Urinary bladder (tissue), 4 donors: Measurements from ENCODE around the gene TCEAL3. TPM values are rescaled to one million over a fixed set of nuclear protein-coding genes. Genes with fewer than 3 reads are reported as not detected.
A peak's percentile ranks its signal among the peaks of the same experiment; 100 is the strongest.
"Not testable (repeated sequence)": the region's sequence is repeated elsewhere in the genome, so short reads cannot be mapped to it uniquely, and the experiment has no call there.

Experiments used
- DNase-seq: peaks from one replicate; pipeline ENCODE4 v3.0.0-alpha.2; 2015; ENCODE audit errors: extremely low spot score
- H3K27ac ChIP-seq: one replicate; pipeline ENCODE4 v1.5.1; 2013; ENCODE audit warnings: low read depth, mild to moderate bottlenecking, moderate library complexity
- H3K36me3 ChIP-seq: one replicate; pipeline ENCODE4 v1.6.1; 2013; ENCODE audit warnings: mild to moderate bottlenecking, moderate library complexity; ENCODE audit not compliant: insufficient read depth
- H3K4me1 ChIP-seq: one replicate; pipeline ENCODE4 v1.6.1; 2013; ENCODE audit warnings: mild to moderate bottlenecking, moderate library complexity; ENCODE audit not compliant: insufficient read depth
- H3K4me3 ChIP-seq: one replicate; pipeline ENCODE4 v1.5.1; 2013; ENCODE audit warnings: low read depth, low read length
- WGBS: extraction: QIAGEN DNeasy Blood & Tissue Kit; methylation state at CpG from one replicate; pipeline ENCODE4 v1.1.7; 2013; 5-methylcytosine and 5-hydroxymethylcytosine counted together
- polyA plus RNA-seq: library from polyadenylated mRNA; stranded (reverse); fragments of 200-250 nt; gene quantifications from one replicate; pipeline ENCODE4 v1.2.3, GENCODE V29; 2013
- total RNA-seq: library from RNA; depleted of rRNA; stranded (reverse); fragments of >200 nt; gene quantifications from one replicate; pipeline ENCODE4 v1.2.3, GENCODE V29; 2014
- donor health status: healthy with polysubstance abuse.
- donor health status: healthy.

Gene TCEAL3
- total and polyA plus RNA-seq, 2 donors, result 8.8 to 153 TPM

DNA sequence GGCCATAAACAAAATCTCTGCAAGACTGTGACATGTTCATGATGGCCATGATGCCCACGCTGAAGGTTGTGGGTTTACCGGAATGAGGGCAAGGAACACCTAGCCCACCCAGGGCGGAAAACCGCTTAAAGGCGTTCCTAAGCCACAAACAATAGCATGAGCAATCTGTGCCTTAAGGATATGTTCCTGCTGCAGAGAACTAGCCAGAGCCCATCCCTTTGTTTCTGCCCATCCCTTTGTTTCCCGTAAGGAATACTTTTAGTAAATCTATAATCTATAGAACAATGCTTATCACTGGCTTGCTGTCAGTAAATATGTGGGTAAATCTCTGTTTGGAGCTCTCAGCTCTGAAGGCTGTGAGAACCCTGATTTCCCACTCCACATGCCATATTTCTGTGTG is 12.6 kb upstream of the TCEAL3 start:
- not testable (repeated sequence) for H3K4me3 ChIP-seq, H3K27ac ChIP-seq, DNase-seq, H3K4me1 ChIP-seq, H3K36me3 ChIP-seq
- over 99% methylated on average over 6 of the region's 6 CpGs for WGBS

DNA sequence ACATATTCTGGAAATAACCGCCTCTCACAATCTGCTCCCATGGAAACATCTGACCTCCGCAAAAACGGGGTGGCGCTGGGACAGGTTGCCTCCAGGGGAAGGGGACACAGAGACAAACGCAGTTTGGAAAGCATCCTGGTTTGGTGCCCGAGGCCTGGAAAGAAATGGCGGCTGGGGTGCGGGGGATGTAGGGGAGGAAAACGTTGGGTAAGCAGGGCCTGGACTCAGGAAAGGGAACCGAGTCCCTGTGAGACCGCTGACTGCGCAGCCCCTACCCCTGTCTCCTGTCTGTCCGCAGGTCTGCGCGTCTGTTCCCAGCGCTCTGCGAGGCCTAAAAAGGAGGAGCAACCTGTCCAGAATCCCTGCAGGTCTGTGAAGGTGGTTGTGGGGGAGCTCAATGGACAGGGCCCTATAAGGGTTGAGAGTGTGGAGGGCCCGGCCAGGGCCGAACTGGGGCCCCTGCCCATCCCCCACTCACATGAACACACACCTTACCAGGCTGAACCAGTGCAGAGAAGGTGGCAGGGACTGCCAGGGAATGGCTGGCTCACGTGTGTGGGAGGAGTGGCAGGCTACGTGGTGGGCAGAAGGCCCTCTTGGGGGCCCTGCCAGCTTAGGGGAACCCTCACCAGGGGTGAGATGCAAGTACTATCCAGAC is 672 bp downstream of the TCEAL3 start:
- whole genome bisulfite sequencing, result 10% methylated on average over 21 of the region's 21 CpGs
- DNase-seq, result no peak
- Histone ChIP-seq H3K27ac (peak overlapping the region; percentile 97), H3K4me1 (no peaks in the 10 kb centered on the region), H3K36me3 (no peaks in the 10 kb centered on the region), H3K4me3 (peak overlapping the region; percentile 77)

DNA sequence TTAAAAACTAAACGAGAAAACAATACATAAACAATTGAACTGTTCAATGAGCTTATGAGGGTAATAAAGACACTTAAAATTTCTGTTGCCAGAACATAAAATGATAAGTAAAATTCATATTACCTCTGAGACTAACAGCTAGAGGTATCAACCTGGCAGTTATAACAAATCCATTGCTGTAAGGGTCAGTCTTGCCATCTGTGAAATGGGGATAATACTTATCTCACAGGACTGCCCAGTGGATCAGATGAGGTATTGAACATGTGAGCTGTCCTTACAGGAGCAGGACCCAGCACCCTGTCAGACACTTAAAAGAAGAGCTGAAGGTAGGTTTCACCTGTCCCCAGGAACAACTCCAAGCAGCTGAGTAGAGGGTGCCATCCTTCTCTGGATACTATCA is 2.5 kb downstream of the TCEAL3 start:
- WGBS, result 76% methylated on average over 1 of the region's 1 CpG
- no peaks in the 10 kb centered on the region for H3K36me3 ChIP-seq
- H3K27ac ChIP-seq, result no peak overlapping the region
- no peak for DNase-seq
- H3K4me1 ChIP-seq, result no peaks in the 10 kb centered on the region
- H3K4me3 ChIP-seq, result no peak overlapping the region

DNA sequence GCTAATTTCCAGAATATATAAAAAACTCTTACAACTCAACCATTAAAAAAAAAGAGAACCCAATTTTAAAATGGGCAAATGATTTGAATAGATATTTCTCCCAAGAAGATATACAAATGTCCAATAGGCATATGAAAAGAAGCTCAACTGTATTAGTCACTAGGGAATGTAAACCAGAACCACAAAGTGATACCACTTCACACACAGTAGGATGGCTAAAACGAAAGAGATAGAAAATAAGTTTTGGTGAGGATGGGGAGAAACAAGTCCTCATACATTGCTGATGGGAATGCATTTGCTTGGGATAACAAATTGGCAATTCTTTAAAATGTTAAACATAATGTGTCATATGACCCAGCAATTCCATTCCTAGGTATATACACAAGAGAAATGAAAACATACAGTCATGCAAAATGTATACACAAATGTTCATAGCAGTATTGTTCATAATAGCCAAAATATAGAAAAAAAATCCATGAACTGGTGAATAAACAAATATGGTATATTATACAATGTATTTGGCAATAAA is 5.7 kb downstream of the TCEAL3 start:
- Histone ChIP-seq H3K27ac (no peak overlapping the region), H3K4me3 (no peak overlapping the region), H3K4me1 (no peaks in the 10 kb centered on the region), H3K36me3 (no peaks in the 10 kb centered on the region)
- WGBS, result 85% methylated on average over 1 of the region's 1 CpG
- no peak for DNase-seq

DNA sequence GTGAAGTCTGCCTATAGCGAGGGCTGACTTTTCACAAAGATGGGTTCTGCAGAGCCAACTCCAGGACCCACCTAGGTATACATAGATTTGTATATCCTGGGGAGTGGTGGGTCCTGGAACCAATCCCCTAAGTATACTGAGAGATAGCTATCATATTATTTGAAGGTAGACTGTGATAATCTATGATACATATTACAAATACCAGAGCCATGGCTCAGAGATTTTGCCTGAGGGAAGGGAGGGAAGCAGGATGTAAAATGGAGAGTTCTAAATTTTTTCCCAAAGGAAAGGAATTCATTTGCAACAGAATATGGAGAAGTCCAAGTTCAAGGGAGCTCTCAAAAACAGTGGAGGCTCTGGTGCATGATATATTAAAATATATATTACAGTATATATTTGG is 7.2 kb downstream of the TCEAL3 start:
- WGBS, result 97% methylated on average over 1 of the region's 1 CpG
- H3K36me3 ChIP-seq, result no peaks in the 10 kb centered on the region
- DNase-seq, result no peak
- H3K27ac ChIP-seq, result no peak overlapping the region
- H3K4me3 ChIP-seq, result no peak overlapping the region
- no peaks in the 10 kb centered on the region for H3K4me1 ChIP-seq

DNA sequence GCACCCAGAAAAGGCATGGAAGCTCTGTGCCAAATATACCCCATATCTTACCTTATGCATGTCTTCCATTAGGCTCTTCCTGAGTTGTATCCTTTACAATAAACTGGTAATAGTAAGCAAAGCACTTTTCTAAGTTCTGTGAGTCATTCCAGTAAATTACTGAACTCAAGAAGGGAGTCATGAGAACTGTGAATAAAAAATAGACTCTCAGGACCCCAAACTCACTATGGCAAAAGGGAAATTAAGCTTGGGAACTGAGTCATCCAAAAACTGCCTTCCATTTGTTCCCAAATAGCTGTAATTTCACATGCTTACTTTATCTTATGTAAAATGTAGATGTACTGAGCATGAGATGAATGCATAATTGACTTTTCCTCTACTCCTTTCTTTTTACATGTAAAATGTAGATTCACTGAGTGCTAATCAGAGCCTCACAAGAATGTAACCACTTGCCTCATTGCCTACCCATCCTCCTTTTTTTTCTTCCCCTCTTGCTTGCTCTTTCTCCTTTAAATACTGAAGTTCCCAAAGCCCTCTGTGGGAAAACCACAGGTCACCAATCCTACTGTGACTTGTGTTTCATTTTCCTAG is 8.1 kb downstream of the TCEAL3 start:
- no peak for DNase-seq
- no peaks in the 10 kb centered on the region for H3K36me3 ChIP-seq
- H3K4me1 ChIP-seq, result no peaks in the 10 kb centered on the region
- no peak overlapping the region for H3K27ac ChIP-seq
- H3K4me3 ChIP-seq, result no peak overlapping the region

DNA sequence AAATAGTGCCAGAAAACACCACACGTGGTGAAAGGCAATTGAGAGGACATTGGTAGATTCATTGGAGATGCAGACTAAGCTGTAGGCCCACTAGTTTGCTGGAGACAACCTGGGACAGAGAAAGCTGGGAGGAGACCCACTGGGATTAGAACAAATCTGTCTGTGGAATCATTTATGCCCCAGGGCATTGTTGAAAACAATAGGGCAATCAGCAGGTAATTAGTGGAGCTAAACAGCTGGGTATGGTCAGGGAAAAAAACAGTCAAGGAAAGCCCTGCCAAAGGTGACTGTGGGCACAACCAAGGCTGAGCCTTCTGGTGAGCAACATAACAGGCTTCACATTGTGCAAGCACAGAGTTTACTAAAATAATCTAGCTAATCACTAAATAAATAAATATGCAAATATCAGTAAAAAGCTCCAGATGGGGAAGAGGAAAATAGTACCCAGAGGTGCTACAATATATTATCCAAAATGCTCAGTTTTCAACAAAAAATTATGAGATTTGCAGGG is 9.0 kb downstream of the TCEAL3 start:
- DNase-seq, result no peak
- Histone ChIP-seq H3K4me3 (no peak overlapping the region), H3K27ac (no peak overlapping the region), H3K4me1 (no peaks in the 10 kb centered on the region), H3K36me3 (no peaks in the 10 kb centered on the region)
- 60% methylated on average over 1 of the region's 1 CpG for WGBS

GRCh38 chrX:103624111-103624510 is 16.3 kb downstream of the TCEAL3 start:
- 44% methylated on average over 4 of the region's 4 CpGs for WGBS
- no peak for DNase-seq
- Histone ChIP-seq H3K36me3 (no peaks in the 10 kb centered on the region), H3K27ac (no peak overlapping the region), H3K4me3 (no peak overlapping the region), H3K4me1 (no peaks in the 10 kb centered on the region)

GRCh38 chrX:103626855-103627254 is 19.1 kb downstream of the TCEAL3 start:
- H3K4me3 ChIP-seq, result no peak overlapping the region

GRCh38 chrX:103628386-103629317 is 20.9 kb downstream of the TCEAL3 start, which contains the start of gene TCEAL1:
TSS of gene TCEAL1 (plus strand) at chrX:103628975. CDS start at chrX:103629917, 942 bp downstream.
- H3K36me3 ChIP-seq, result no peaks in the 10 kb centered on the region
- peak within 1 kb of the TSS; percentile 89 for H3K27ac ChIP-seq
- peak; percentile 36 for DNase-seq
- no peaks in the 10 kb centered on the region for H3K4me1 ChIP-seq
- 2% methylated on average over 32 of the region's 32 CpGs for WGBS
- peak within 1 kb of the TSS; percentile 56 for H3K4me3 ChIP-seq

More at GRCh38 chrX:103626855-103627254, 19.1 kb downstream of the TCEAL3 start:
- Histone ChIP-seq H3K4me1 (no peaks in the 10 kb centered on the region), H3K27ac (no peak overlapping the region), H3K36me3 (no peaks in the 10 kb centered on the region)
- DNase-seq, result no peak

DNA sequence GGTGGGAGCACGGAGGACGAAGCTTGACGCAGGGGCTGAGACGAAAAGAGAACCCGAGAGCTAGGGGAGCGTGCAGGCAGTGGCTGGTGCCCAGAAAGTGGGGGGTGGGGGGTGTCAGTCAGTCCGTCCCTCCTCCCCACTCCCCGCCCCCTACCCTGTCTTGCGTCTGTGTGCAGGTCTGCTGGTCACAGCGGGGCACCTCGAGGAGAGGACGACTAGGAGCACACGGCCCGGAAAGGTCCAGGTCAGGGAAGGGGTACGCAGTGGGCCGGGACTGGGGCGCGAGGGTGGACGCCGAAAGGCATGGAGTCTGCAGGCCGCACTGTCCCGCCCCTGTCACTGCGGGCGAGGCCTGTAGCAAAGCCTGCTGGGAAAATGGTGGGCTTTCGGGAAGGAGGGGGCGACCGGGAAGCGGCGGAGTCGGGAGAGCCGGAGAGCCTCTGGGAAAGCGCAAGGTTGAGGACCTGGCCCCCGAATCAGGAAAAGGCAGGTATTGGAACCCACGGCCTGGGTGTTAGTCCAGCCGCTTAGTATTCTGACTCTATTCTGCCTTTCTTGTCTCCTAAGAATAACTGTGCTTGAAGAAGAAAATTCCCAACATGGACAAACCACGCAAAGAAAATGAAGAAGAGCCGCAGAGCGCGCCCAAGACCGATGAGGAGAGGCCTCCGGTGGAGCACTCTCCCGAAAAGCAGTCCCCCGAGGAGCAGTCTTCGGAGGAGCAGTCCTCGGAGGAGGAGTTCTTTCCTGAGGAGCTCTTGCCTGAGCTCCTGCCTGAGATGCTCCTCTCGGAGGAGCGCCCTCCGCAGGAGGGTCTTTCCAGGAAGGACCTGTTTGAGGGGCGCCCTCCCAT is 21.8 kb downstream of the TCEAL3 start:
- DNase-seq, result peak; percentile 36
- Histone ChIP-seq H3K4me3 (peak overlapping the region; percentile 56), H3K4me1 (no peaks in the 10 kb centered on the region), H3K27ac (peak overlapping the region; percentile 89), H3K36me3 (no peaks in the 10 kb centered on the region)
- under 1% methylated on average over 49 of the region's 49 CpGs for WGBS

DNA sequence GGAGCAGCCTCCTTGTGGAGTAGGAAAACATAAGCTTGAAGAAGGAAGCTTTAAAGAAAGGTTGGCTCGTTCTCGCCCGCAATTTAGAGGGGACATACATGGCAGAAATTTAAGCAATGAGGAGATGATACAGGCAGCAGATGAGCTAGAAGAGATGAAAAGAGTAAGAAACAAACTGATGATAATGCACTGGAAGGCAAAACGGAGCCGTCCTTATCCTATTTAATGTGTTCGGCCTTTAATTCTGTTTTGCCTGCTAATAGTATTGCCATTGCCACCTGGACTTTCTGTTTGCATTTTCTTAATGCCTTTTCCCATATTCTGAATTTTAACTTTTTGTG is 22.4 kb downstream of the TCEAL3 start:
- 10% methylated on average over 6 of the region's 6 CpGs for WGBS
- Histone ChIP-seq H3K27ac (peak overlapping the region; percentile 89), H3K4me1 (no peaks in the 10 kb centered on the region), H3K36me3 (no peaks in the 10 kb centered on the region), H3K4me3 (peak overlapping the region; percentile 56)
- peak; percentile 14 for DNase-seq

DNA sequence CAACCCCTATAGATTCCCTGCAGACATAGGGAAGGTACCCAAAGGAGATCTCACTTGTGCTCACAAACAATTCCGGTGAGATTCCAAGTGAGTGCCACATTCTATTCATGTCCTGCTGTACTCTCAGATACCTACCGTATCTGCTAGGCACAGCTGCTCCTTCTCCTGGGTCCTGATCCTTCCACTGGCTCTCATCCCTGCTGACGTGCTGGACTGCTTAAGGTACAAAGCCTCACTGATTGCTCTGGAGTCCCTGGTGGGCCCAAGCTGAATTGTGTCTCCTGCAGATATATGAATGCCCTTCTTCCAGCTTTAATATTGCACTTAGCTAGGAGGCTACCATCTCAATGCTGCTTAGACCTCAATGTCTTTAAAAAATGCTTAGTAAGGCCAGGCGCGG is 23.4 kb downstream of the TCEAL3 start:
- 80% methylated on average over 5 of the region's 5 CpGs for WGBS
- H3K4me3 ChIP-seq, result peak overlapping the region; percentile 18
- no peaks in the 10 kb centered on the region for H3K36me3 ChIP-seq
- H3K4me1 ChIP-seq, result no peaks in the 10 kb centered on the region
- DNase-seq, result no peak
- H3K27ac ChIP-seq, result no peak overlapping the region
